Measurements from ENCODE around the gene IGSF5.

IGSF5 gene

GRCh38 chr21:39849014-39849655 lies 104.2 kb downstream of the IGSF5 start:
- H3K4me3 ChIP-seq (ENCODE audit: low read length): no peak overlapping the region
- TF ChIP-seq, protein P1, sequence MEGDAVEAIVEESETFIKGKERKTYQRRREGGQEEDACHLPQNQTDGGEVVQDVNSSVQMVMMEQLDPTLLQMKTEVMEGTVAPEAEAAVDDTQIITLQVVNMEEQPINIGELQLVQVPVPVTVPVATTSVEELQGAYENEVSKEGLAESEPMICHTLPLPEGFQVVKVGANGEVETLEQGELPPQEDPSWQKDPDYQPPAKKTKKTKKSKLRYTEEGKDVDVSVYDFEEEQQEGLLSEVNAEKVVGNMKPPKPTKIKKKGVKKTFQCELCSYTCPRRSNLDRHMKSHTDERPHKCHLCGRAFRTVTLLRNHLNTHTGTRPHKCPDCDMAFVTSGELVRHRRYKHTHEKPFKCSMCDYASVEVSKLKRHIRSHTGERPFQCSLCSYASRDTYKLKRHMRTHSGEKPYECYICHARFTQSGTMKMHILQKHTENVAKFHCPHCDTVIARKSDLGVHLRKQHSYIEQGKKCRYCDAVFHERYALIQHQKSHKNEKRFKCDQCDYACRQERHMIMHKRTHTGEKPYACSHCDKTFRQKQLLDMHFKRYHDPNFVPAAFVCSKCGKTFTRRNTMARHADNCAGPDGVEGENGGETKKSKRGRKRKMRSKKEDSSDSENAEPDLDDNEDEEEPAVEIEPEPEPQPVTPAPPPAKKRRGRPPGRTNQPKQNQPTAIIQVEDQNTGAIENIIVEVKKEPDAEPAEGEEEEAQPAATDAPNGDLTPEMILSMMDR (conservative IDR thresholded peaks at IDR 0.05; ENCODE audit: low read length): no peak
- DNase-seq (ENCODE audit: low read depth): peak; percentile 56

DNA sequence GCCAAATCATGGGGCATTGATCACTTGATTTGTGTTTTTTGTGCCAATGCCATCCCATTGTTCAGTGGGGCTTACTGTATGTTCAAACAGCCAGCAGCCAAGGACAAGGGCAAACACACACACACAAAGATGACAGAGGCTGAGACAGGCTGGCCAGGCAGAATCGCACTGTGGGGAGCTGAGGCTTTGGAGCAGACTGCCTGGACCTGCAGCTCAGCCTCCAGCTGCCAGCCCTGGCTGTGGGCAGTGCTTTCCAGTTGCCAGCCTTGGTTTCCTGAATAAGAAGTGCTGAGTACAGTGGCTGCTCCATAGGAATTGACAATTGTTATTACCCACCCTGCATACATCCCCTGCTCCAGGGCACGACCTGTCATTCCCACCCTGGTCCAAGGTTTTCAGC lies 105.3 kb downstream of the IGSF5 start:
- TF ChIP-seq, protein P1 (conservative IDR thresholded peaks at IDR 0.05; ENCODE audit: low read length): no peak
- H3K4me3 ChIP-seq (ENCODE audit: low read length): no peak overlapping the region
- DNase-seq (ENCODE audit: low read depth): no peak

GRCh38 chr21:39851002-39851618 lies 106.1 kb downstream of the IGSF5 start:
- DNase-seq (ENCODE audit: low read depth): no peak
- H3K4me3 ChIP-seq (ENCODE audit: low read length): no peak overlapping the region
- TF ChIP-seq, protein P1 (conservative IDR thresholded peaks at IDR 0.05; ENCODE audit: low read length): no peak

Data from AG10803 (cell line).